Measurements from ENCODE around the gene GGACT. TPM values are rescaled to one million over a fixed set of nuclear protein-coding genes. Genes with fewer than 3 reads are reported as not detected.

The GGACT gene
- total and polyA plus RNA-seq, 12 donors = 1.8 to 16.0 (median 10.2) TPM

DNA sequence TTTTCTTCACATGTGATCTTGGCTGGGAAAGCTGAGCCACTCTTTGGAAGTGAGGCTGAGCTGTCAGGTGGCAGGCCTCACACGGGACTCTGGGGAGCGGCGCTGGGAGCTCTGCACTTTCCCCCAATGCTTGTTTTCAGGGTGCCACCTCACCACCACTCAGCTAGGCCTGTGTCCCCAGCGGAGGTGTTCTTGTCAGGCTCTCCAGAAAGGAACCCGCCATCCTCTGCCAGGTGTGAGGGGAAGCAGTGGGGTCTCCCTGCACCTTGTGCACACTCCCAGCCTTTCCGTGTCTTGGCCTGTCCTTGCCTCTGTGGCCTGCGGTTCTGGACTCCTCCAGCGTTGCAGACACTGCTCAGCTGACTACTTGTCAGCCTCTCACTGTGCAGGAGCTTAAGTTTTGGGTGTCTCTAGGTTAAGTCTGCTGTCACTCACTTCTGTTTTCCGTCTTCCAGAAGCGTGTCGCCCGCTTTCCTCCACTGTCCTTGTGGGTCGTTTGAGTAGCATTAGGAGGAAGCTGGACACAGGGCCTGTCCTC lies 51.9 kb downstream of the GGACT start:
- H3K27me3 ChIP-seq = no peaks in the 10 kb centered on the region
- no peaks in the 10 kb centered on the region for H3K9me3 ChIP-seq (replicated peaks in 1 of 3)
- no peaks in the 10 kb centered on the region for H3K4me1 ChIP-seq (replicated peaks in 1 of 2)
- intact Hi-C loops (cut with DNase I) = no loop called here
- WGBS, 4 donors = 92 to 93% (median 93%) methylated on average over 12 to 13 of the region's 13 CpGs
- H3K27ac ChIP-seq = no peak overlapping the region
- H3K4me3 ChIP-seq = no peak overlapping the region
- TF ChIP-seq POLR2A (IDR thresholded peaks at IDR 0.05) = no peak
- TF ChIP-seq, protein P1, sequence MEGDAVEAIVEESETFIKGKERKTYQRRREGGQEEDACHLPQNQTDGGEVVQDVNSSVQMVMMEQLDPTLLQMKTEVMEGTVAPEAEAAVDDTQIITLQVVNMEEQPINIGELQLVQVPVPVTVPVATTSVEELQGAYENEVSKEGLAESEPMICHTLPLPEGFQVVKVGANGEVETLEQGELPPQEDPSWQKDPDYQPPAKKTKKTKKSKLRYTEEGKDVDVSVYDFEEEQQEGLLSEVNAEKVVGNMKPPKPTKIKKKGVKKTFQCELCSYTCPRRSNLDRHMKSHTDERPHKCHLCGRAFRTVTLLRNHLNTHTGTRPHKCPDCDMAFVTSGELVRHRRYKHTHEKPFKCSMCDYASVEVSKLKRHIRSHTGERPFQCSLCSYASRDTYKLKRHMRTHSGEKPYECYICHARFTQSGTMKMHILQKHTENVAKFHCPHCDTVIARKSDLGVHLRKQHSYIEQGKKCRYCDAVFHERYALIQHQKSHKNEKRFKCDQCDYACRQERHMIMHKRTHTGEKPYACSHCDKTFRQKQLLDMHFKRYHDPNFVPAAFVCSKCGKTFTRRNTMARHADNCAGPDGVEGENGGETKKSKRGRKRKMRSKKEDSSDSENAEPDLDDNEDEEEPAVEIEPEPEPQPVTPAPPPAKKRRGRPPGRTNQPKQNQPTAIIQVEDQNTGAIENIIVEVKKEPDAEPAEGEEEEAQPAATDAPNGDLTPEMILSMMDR (IDR thresholded peaks at IDR 0.05) = no peak
- H3K36me3 ChIP-seq (replicated peaks in 1 of 2) = no peaks in the 10 kb centered on the region
- DNase-seq = no peak

DNA sequence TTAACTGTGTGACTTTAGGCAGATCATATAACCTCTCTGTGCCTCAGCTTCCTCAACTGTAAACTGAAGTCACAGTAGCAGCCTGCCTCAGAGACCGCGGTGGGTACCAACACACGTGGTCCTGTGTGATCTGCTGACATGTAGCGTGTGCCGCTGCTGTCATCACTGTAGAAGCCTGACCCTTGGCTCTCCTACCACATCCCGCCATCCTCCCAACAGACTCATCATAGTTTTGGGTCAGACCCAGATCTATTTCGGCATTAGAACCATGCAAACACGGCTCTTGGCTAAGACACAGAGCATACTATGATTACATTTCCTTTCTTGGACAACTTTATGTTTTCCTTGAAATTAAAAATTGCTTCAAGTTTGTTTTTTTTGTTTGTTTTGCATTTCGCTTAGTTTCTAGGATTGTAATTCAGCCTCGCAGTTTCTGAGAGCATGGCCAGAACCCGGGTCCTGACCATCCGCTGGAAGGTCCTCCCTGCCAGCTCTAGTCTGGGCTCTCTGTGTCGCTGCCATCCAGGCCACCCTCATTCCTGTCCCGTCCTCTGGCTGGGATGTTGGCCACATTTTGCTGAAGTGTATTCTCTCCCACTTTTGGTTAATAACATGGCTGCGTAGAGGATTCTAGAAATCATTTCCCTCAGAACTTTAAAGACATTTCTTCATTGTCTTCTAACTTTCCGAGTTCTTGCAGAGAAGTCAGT lies 53.0 kb downstream of the GGACT start:
- TF ChIP-seq, protein P1 (IDR thresholded peaks at IDR 0.05) = no peak
- TF ChIP-seq POLR2A (IDR thresholded peaks at IDR 0.05) = no peak
- Histone ChIP-seq H3K4me3 (no peak overlapping the region), H3K27ac (no peak overlapping the region), H3K27me3 (no peaks in the 10 kb centered on the region), H3K4me1 (replicated peaks in 1 of 2) (no peaks in the 10 kb centered on the region), H3K9me3 (replicated peaks in 1 of 3) (no peaks in the 10 kb centered on the region), H3K36me3 (replicated peaks in 1 of 2) (no peaks in the 10 kb centered on the region)
- intact Hi-C loops (cut with DNase I) = no loop called here
- no peak for DNase-seq
- WGBS, 4 donors = 76 to 79% (median 79%) methylated on average over 16 of the region's 16 CpGs

DNA sequence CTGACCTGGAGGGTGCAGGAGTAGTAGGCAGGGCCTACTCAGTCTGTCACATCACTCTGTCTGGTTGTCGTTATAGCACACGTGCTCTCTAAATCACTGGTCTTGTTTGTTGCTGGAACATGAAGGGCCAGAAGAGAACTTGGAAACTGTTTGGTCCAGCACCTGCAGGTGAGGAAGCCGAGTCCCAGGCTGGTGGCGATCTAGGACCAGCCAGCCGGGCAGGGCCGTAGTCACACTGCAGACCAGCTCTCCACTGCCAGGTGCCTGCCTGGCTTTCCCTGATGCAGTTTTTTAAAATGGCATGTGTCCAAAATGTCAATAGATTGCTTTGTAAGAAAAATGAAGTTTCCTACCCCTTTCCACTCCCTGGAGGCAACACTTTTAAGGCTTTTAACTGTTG lies 53.7 kb downstream of the GGACT start:
- WGBS, 4 donors = 93 to 98% (median 96%) methylated on average over 6 of the region's 6 CpGs
- Histone ChIP-seq H3K9me3 (replicated peaks in 1 of 3) (no peaks in the 10 kb centered on the region), H3K4me1 (replicated peaks in 1 of 2) (peaks cover 0 to 3% of the 10 kb centered on the region in 2 donors), H3K36me3 (replicated peaks in 1 of 2) (no peaks in the 10 kb centered on the region), H3K27me3 (no peaks in the 10 kb centered on the region), H3K27ac (no peak overlapping the region), H3K4me3 (no peak overlapping the region)
- TF ChIP-seq, protein P1 (IDR thresholded peaks at IDR 0.05) = no peak
- TF ChIP-seq POLR2A (IDR thresholded peaks at IDR 0.05) = no peak
- DNase-seq = no peak
- intact Hi-C loops (cut with DNase I) = no loop called here

DNA sequence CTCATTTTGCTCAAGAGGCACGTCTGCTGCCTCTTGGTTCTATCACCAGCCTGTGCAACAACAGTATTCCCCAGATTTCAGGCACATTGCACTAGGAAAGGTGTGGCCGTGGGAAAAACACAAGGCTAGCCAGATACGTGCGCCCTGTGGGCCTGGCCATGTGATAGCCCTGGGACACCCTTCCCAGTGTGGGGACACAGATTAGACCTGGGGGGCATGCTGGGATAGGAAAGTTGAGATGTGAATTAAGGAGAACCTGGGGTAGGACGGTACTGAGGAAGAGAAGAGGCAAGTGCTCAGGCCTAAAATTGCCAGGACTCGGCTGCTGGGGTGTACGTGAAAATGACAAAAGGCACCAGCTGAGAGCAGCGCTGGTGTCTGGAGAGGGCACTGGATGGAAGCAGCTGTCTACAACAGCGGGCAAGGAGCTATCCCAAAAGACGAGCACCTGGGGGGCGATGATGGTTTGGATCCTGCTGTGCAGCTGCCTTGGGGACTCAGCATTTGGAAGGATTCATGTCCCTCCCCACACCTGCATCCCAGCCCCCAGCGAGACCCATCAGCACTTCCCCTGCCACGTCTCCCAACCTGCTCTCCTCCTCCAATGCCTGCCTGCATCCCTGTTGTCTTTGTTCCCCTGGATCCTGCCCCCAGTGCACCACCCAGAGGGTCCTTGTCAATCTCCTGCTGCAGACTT lies 54.3 kb downstream of the GGACT start:
- Histone ChIP-seq H3K36me3 (replicated peaks in 1 of 2) (peaks cover 0 to 3% of the 10 kb centered on the region in 2 donors), H3K4me3 (no peak overlapping the region), H3K27ac (no peak overlapping the region), H3K4me1 (replicated peaks in 1 of 2) (peaks cover 0 to 3% of the 10 kb centered on the region in 2 donors), H3K27me3 (no peaks in the 10 kb centered on the region), H3K9me3 (replicated peaks in 1 of 3) (no peaks in the 10 kb centered on the region)
- TF ChIP-seq POLR2A (IDR thresholded peaks at IDR 0.05) = no peak
- TF ChIP-seq, protein P1 (IDR thresholded peaks at IDR 0.05) = no peak
- intact Hi-C loops (cut with DNase I) = no loop called here
- DNase-seq = no peak
- 89 to 97% (median 94%) methylated on average over 13 of the region's 13 CpGs for WGBS, 4 donors

Measured in adrenal gland (tissue), 12 donors.